ENCODE data around the gene XYLT1.

The XYLT1 gene

DNA sequence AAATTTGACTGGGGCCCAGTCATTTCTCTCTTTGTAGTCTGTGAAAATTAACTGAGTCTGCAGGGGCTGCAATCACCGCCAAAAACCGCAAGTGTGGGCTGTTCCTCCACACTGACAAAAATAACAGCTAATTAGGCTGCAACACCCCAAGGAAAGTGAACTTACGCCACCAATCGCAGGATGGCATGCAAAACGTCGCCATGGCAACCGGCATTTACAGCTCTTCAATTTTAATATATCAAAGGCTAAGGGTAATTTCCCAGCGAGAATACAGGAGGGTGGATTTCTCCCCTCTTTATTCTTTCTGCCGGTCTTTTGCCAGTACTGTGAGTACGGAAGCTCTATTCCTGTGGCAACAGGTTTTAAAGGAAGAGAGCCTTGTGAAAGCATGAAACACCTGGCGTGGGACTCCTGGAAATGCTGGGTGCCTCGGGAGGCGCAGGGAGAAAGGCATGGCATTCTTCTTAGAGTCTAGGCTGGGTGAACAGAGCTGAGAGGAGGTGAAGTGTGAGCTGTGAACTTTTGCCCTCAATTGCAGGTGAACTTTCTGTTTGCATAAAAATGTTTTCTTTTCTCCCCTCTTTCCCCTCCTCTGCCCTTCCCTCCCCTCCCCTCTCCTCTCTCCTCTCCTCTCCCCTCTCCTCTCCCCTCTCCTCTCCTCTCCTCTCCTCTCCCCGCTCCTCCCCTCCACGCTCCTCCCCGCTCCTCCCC is 399.7 kb downstream of the XYLT1 start:
- no peak for DNase-seq

GRCh38 chr16:17069681-17070080 is 401.1 kb downstream of the XYLT1 start:
- no peak for DNase-seq

- DNase-seq: no peak
Observed at GRCh38 chr16:17068524-17068923, 402.2 kb downstream of the XYLT1 start.

GRCh38 chr16:17067882-17068281 is 402.9 kb downstream of the XYLT1 start:
- no peak for DNase-seq

- no peak for DNase-seq
Observed at GRCh38 chr16:17063201-17064139, 407.3 kb downstream of the XYLT1 start.

DNA sequence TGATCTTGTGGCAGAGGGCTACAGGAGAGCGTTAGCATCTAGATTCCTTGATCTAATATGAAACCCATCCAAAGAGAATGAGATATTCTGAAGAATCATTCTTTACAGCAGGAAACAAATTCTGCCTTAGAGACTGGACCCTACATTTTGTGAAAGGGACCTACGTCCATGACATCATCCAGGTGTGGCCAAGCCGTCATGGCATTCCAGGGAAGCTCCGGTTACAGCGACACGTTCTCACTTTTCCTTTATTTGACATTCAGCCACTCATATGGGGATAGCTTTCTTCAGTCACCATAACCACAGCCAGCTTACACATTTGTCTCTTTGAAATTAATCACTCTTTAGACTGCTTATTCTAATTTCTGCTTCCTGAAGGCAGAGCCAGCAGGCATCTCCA is 408.1 kb downstream of the XYLT1 start:
- no peak for DNase-seq

GRCh38 chr16:17061326-17061725 is 409.4 kb downstream of the XYLT1 start:
- no peak for DNase-seq

- DNase-seq: no peak
Observed at GRCh38 chr16:17058471-17058870, 412.3 kb downstream of the XYLT1 start.

DNA sequence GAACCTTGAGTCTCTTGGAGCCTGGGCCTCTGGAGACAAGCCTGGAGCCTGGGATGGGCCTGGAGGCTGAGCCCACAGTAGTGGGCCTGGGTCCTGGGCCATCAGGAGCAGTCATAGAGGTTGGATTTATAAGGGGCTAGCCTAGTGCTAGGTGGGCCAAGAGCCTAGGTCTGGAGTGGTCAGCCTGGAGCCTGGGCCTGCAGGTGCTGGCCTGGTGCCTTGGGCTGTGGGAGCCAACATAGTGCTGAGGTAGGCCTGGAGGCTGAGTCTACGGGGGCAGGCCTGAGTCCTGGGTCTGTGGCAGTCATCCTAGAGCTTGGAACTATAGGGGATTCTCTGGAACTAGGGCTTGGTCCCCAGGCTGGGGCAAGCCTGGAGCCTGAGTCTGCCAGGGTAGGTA is 414.1 kb downstream of the XYLT1 start:
- no peak for DNase-seq

- no peak for DNase-seq
Observed at GRCh38 chr16:17053536-17054160, 417.1 kb downstream of the XYLT1 start.
